Measurements from ENCODE around the gene CDH5. TPM values are rescaled to one million over a fixed set of nuclear protein-coding genes. Genes with fewer than 3 reads are reported as not detected.

CDH5 gene
- total and polyA plus RNA-seq, 2 of the 13 experiments (the other 11 are each of a cell fraction or from before 2014, with no cell fraction given), result 0.71 to 1.1 TPM

GRCh38 chr16:66387817-66388332 lies 21.4 kb downstream of the CDH5 start (continued):
- TF ChIP-seq GABPB1 (CRISPR knock-in tag; IDR thresholded peaks at IDR 0.05), result 0 out of 2 replicates have a peak, but pooled peaks have one; percentile 13
- peak; percentile 82 for TF ChIP-seq NR2F2 (IDR thresholded peaks at IDR 0.05; ENCODE audit: borderline replicate concordance, low read depth)
- TF ChIP-seq HDAC1 (CRISPR knock-in tag; IDR thresholded peaks at IDR 0.05), result peak; percentile 27; the same call in 1 of the 2 replicates
- no peak for TF ChIP-seq HOXA7 (CRISPR knock-in tag; IDR thresholded peaks at IDR 0.05)
- TF ChIP-seq HNF4A (CRISPR knock-in tag; IDR thresholded peaks at IDR 0.05), result peak; percentile 71
- TF ChIP-seq MLLT10 (CRISPR knock-in tag; IDR thresholded peaks at IDR 0.05), result no peak
- no peak for TF ChIP-seq UBTF (CRISPR knock-in tag; IDR thresholded peaks at IDR 0.05)
- 0 out of 2 replicates have a peak, but pooled peaks have one; percentile 30 for TF ChIP-seq ZNF564 (CRISPR knock-in tag; IDR thresholded peaks at IDR 0.05)
- TF ChIP-seq ARNTL (CRISPR knock-in tag; IDR thresholded peaks at IDR 0.05), result 0 out of 2 replicates have a peak, but pooled peaks have one; percentile 48
- peak; percentile 37 for TF ChIP-seq ZBTB7A (CRISPR knock-in tag; IDR thresholded peaks at IDR 0.05)
- TF ChIP-seq ATF3 (CRISPR knock-in tag; IDR thresholded peaks at IDR 0.05), result no peak
- 0 out of 2 replicates have a peak, but pooled peaks have one; percentile 27 for TF ChIP-seq BRD4 (CRISPR knock-in tag; IDR thresholded peaks at IDR 0.05)
- TF ChIP-seq LBX2 (CRISPR knock-in tag; IDR thresholded peaks at IDR 0.05; ENCODE audit: borderline replicate concordance), result no peak
- TF ChIP-seq ZNF224 (CRISPR knock-in tag; IDR thresholded peaks at IDR 0.05), result no peak
- TF ChIP-seq NR2C2 (CRISPR knock-in tag; IDR thresholded peaks at IDR 0.05; ENCODE audit: borderline replicate concordance), result peak; percentile 90
- TF ChIP-seq ETS1 (CRISPR knock-in tag; IDR thresholded peaks at IDR 0.05), result no peak
- no peak; the same call in 1 of the 2 replicates for TF ChIP-seq ZBTB7B (CRISPR knock-in tag; IDR thresholded peaks at IDR 0.05)
- peak; percentile 65; the same call in 1 of the 2 replicates for TF ChIP-seq ZMYM4 (CRISPR knock-in tag; IDR thresholded peaks at IDR 0.05)
- TF ChIP-seq NCOR1 (IDR thresholded peaks at IDR 0.05; ENCODE audit: borderline replicate concordance, low read length), result 0 out of 2 replicates have a peak, but pooled peaks have one; percentile 52
- TF ChIP-seq ZNF17 (CRISPR knock-in tag; IDR thresholded peaks at IDR 0.05), result no peak
- 0 out of 2 replicates have a peak, but pooled peaks have one; percentile 43 for TF ChIP-seq STAT6 (CRISPR knock-in tag; IDR thresholded peaks at IDR 0.05; ENCODE audit: borderline replicate concordance)

Data from HepG2 (cell line).